Mucosa of gallbladder (tissue), 1 donor: ENCODE measurements around the gene SIRPA. TPM values are rescaled to one million over a fixed set of nuclear protein-coding genes. Genes with fewer than 3 reads are reported as not detected.

Source experiments
- DNase-seq: peaks from one replicate; pipeline ENCODE4 v3.0.0-alpha.2; 2020; ENCODE audit warnings: low spot score
- total RNA-seq: library from RNA; stranded (reverse); gene quantifications from one replicate; pipeline ENCODE4 v1.2.1, GENCODE V29; 2021
- donor health status: DM: no; HTN: no; CAD: no.

Gene SIRPA
- total RNA-seq, 1 donor from 2014 or later: 53.4 TPM

- DNase-seq: no peak
Measured at GRCh38 chr20:1870323-1870722, 24.9 kb upstream of the SIRPA start.

GRCh38 chr20:1870792-1871550, 24.2 kb upstream of the SIRPA start:
- no peak for DNase-seq

GRCh38 chr20:1871807-1872458, 23.3 kb upstream of the SIRPA start:
- DNase-seq: peak; percentile 68

- no peak for DNase-seq
Measured at GRCh38 chr20:1872459-1873097, 22.6 kb upstream of the SIRPA start.

GRCh38 chr20:1874450-1875182, 20.6 kb upstream of the SIRPA start:
- DNase-seq: peak; percentile 75

GRCh38 chr20:1875183-1875554, 20.0 kb upstream of the SIRPA start:
- DNase-seq: no peak

GRCh38 chr20:1875762-1876161, 19.4 kb upstream of the SIRPA start:
- DNase-seq: no peak

GRCh38 chr20:1876217-1876921, 18.8 kb upstream of the SIRPA start:
- no peak for DNase-seq

- no peak for DNase-seq
Measured at GRCh38 chr20:1876975-1877608, 18.1 kb upstream of the SIRPA start.

- DNase-seq: no peak
Measured at GRCh38 chr20:1877609-1878200, 17.5 kb upstream of the SIRPA start.

- no peak for DNase-seq
Measured at GRCh38 chr20:1879369-1879768, 15.8 kb upstream of the SIRPA start.

GRCh38 chr20:1879934-1880333, 15.3 kb upstream of the SIRPA start:
- no peak for DNase-seq

- no peak for DNase-seq
Measured at GRCh38 chr20:1880529-1881239, 14.5 kb upstream of the SIRPA start.

- DNase-seq: no peak
Measured at GRCh38 chr20:1881240-1881835, 13.9 kb upstream of the SIRPA start.

GRCh38 chr20:1882026-1882425, 13.2 kb upstream of the SIRPA start:
- DNase-seq: no peak

GRCh38 chr20:1883986-1884385, 11.2 kb upstream of the SIRPA start:
- DNase-seq: no peak

GRCh38 chr20:1885254-1885653, 10.0 kb upstream of the SIRPA start:
- DNase-seq: no peak

GRCh38 chr20:1885940-1886693, 9.1 kb upstream of the SIRPA start:
- no peak for DNase-seq

- DNase-seq: no peak
Measured at GRCh38 chr20:1887321-1887720, 7.9 kb upstream of the SIRPA start.
